Tibial nerve (tissue), 4 donors: ENCODE data around the gene SBK3. TPM values are rescaled to one million over a fixed set of nuclear protein-coding genes. Genes with fewer than 3 reads are reported as not detected.
"Not testable (repeated sequence)": the region's sequence is repeated elsewhere in the genome, so short reads cannot be mapped to it uniquely, and the experiment has no call there.

Experiments used
- DNase-seq, 2 donors: peaks; one replicate each; pipeline ENCODE4 v3.0.0-alpha.2; 2019; ENCODE audit warnings: low spot score in 2 of 2
- H3K27ac ChIP-seq, 4 donors: fragments of 200-600 bp; sonication (generic) in 3 of 4; one replicate each; pipeline ENCODE4 v1.5.1; 2017 to 2019; ENCODE audit warnings: mild to moderate bottlenecking in 1 of 4
- H3K27me3 ChIP-seq, 2 donors: fragments of 200-600 bp; sonication (generic) in 1 of 2; one replicate each; pipeline versions ENCODE4 v1.5.1 to v1.6.0; 2017 to 2019
- H3K36me3 ChIP-seq, 3 donors: fragments of 200-600 bp; sonication (generic); one replicate each; pipeline ENCODE4 v1.5.1; 2018 to 2019
- H3K4me1 ChIP-seq, 4 donors: fragments of 200-600 bp; sonication (generic) in 3 of 4; one replicate each; pipeline ENCODE4 v1.5.1; 2017 to 2019
- H3K4me3 ChIP-seq, 4 donors: fragments of 200-600 bp; sonication (generic) in 3 of 4; one replicate each; pipeline ENCODE4 v1.5.1; 2017 to 2019; ENCODE audit warnings: mild to moderate bottlenecking in 1 of 4, moderate library complexity in 1 of 4
- H3K9me3 ChIP-seq, 4 donors: fragments of 200-600 bp; sonication (generic) in 3 of 4; one replicate each; pipeline ENCODE4 v1.5.1; 2017 to 2019
- EP300 ChIP-seq, 2 donors: sonication (generic); formaldehyde crosslinking; IDR thresholded peaks; one replicate each; pipeline ENCODE4 v1.6.1; 2017; ENCODE audit warnings: antibody characterized with exemption in 2 of 2, mild to moderate bottlenecking in 1 of 2
- POLR2A ChIP-seq, 2 donors: fragments of 450-650 bp; IDR thresholded peaks; one replicate each; pipeline ENCODE4 v1.6.1; 2017; ENCODE audit warnings: antibody characterized with exemption in 2 of 2, mild to moderate bottlenecking in 2 of 2, moderate library complexity in 2 of 2
- WGBS, 2 donors: methylation state at CpG; one replicate each; pipeline ENCODE4 v1.1.5; 2018; 5-methylcytosine and 5-hydroxymethylcytosine counted together
- total RNA-seq, 4 donors: library from RNA; depleted of rRNA; stranded (reverse); fragments of >200 nt; gene quantifications; one replicate each; pipeline ENCODE4 v1.1.0, GENCODE V29; 2016
- TF ChIP-seq, protein P1 (sequence below), 5 experiments: fragments of 200-600 bp in 3 of 5; fragments of 450-650 bp in 2 of 5; sonication (generic) in 3 of 5; IDR thresholded peaks; one replicate each; pipeline ENCODE4 v1.5.1; 2016 to 2019; ENCODE audit warnings: antibody characterized with exemption in 5 of 5, mild to moderate bottlenecking in 3 of 5, moderate library complexity in 2 of 5

The SBK3 gene
- total RNA-seq, 4 donors from 2014 or later, result 0.59 TPM; not detected in 3

DNA sequence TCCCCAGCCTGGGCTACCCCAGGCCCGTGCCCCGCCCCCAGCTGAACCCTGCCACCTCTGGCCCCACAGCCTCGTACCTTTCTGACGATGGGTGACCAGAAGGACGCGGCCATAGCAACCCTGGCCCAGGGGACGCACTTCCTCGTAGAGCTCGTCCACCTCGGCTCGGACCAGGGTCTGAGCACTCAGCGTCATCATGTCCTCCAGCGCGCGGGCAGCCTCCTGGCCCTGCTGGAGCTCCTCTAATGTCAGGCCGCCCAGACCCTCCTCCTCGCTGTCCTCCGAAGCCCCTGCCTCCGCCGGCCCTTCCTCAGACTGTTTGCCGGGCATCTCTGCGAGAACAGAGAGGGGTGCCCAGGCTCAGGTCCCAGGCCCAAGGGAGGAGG is 9.4 kb downstream of the SBK3 start:
- TF ChIP-seq EP300 (IDR thresholded peaks at IDR 0.05) (no peak), POLR2A (IDR thresholded peaks at IDR 0.05) (no peak)
- Histone ChIP-seq H3K4me3 (no peak overlapping the region), H3K4me1 (no peaks in the 10 kb centered on the region), H3K27ac (no peak overlapping the region), H3K9me3 (no peaks in the 10 kb centered on the region), H3K36me3 (no peaks in the 10 kb centered on the region), H3K27me3 (peaks cover 0 to 8% of the 10 kb centered on the region in 2 donors)
- DNase-seq, result no peak
- WGBS, 2 donors, result 70 to 82% methylated on average over 12 to 21 of the region's 22 CpGs

- WGBS, 2 donors, result 64 to 67% methylated on average over 12 of the region's 12 CpGs
- TF ChIP-seq POLR2A (IDR thresholded peaks at IDR 0.05) (no peak), EP300 (IDR thresholded peaks at IDR 0.05) (no peak)
- TF ChIP-seq, protein P1, sequence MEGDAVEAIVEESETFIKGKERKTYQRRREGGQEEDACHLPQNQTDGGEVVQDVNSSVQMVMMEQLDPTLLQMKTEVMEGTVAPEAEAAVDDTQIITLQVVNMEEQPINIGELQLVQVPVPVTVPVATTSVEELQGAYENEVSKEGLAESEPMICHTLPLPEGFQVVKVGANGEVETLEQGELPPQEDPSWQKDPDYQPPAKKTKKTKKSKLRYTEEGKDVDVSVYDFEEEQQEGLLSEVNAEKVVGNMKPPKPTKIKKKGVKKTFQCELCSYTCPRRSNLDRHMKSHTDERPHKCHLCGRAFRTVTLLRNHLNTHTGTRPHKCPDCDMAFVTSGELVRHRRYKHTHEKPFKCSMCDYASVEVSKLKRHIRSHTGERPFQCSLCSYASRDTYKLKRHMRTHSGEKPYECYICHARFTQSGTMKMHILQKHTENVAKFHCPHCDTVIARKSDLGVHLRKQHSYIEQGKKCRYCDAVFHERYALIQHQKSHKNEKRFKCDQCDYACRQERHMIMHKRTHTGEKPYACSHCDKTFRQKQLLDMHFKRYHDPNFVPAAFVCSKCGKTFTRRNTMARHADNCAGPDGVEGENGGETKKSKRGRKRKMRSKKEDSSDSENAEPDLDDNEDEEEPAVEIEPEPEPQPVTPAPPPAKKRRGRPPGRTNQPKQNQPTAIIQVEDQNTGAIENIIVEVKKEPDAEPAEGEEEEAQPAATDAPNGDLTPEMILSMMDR (IDR thresholded peaks at IDR 0.05), result no peak
- Histone ChIP-seq H3K27ac (no peak overlapping the region), H3K4me1 (no peaks in the 10 kb centered on the region), H3K9me3 (no peaks in the 10 kb centered on the region), H3K36me3 (no peaks in the 10 kb centered on the region), H3K4me3 (no peak overlapping the region), H3K27me3 (peaks cover 0 to 10% of the 10 kb centered on the region in 2 donors)
- no peak for DNase-seq
These were observed 10.0 kb downstream of the SBK3 start for GRCh38 chr19:55535173-55535964.

DNA sequence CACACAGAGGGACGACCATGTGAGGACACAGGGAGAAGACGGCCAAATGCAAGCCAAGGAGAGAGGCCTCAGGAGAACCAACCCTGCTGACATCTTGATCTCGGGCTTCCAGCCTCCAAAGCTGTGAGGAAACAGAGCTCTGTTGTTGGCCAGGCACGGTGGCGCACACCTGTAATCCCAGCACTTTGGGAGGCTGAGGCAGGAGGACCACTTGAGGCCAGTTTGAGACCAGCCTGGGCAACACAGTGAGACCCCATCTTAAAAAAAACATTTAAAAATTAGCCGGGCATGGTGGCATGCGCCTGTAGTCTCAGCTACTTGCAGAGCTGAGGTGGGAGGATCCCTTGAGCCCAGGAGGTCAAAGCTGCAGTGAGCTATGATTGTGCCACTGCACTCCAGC is 11.1 kb downstream of the SBK3 start:
- H3K27ac ChIP-seq, H3K9me3 ChIP-seq, H3K4me3 ChIP-seq, H3K36me3 ChIP-seq, H3K4me1 ChIP-seq, DNase-seq: not testable (repeated sequence)
- WGBS, 2 donors, result 73 to 88% methylated on average over 7 of the region's 7 CpGs
- H3K27me3 ChIP-seq, result peaks cover 0 to 18% of the 10 kb centered on the region in 2 donors

DNA sequence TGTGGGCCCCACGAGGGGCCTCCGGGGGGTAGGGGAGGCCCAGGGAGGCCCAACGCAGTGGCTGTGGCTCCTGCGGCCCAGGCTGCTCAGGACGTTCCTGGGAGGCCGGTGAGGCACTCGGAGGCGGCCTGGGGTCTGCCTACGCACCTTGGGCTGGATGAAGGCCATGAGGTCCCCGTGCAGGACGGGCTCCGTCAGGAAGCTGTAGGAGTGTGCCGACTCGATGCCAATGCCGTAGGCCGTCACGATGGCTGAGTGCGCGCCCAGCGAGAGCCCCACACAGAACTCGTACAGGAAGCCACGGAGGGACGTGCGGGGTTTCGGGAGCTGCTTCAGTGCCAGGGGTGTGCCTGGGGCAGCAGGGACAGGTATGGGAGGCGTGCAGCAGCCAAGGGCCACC is 14.3 kb downstream of the SBK3 start:
- TF ChIP-seq EP300 (IDR thresholded peaks at IDR 0.05) (no peak), POLR2A (IDR thresholded peaks at IDR 0.05) (no peak)
- TF ChIP-seq, protein P1 (IDR thresholded peaks at IDR 0.05), result no peak
- H3K9me3 ChIP-seq, result no peaks in the 10 kb centered on the region
- H3K4me3 ChIP-seq, result no peak overlapping the region
- no peak overlapping the region for H3K27ac ChIP-seq
- peaks cover 0 to 6% (median 0%) of the 10 kb centered on the region in 4 donors for H3K4me1 ChIP-seq
- WGBS, 2 donors, result 85 to 89% methylated on average over 24 to 26 of the region's 26 CpGs
- no peak for DNase-seq
- no peaks in the 10 kb centered on the region for H3K36me3 ChIP-seq
- H3K27me3 ChIP-seq, result peaks cover 0 to 32% of the 10 kb centered on the region in 2 donors

- Histone ChIP-seq H3K4me1 (peaks cover 0 to 9% (median 0%) of the 10 kb centered on the region in 4 donors), H3K27me3 (peaks cover 0 to 41% of the 10 kb centered on the region in 2 donors), H3K27ac (no peak overlapping the region), H3K4me3 (no peak overlapping the region), H3K9me3 (no peaks in the 10 kb centered on the region), H3K36me3 (no peaks in the 10 kb centered on the region)
- TF ChIP-seq EP300 (IDR thresholded peaks at IDR 0.05) (no peak), POLR2A (IDR thresholded peaks at IDR 0.05) (no peak)
- TF ChIP-seq, protein P1 (IDR thresholded peaks at IDR 0.05), result no peak
- DNase-seq, result no peak
- 83 to 86% methylated on average over 51 to 55 of the region's 56 CpGs for WGBS, 2 donors
These were observed 15.6 kb downstream of the SBK3 start for GRCh38 chr19:55529636-55530234.
